K562 (cell line): ENCODE measurements around the gene SPINT2.

Experiments used
- E2F6 ChIP-seq, 2 experiments: IDR thresholded peaks; 2 replicates each; pipeline ENCODE4 v1.6.1; 2011; ENCODE audit warnings: borderline replicate concordance in 1 of 2, control low read depth in 1 of 2, low read depth in 1 of 2, low read length in 1 of 2, mild to moderate bottlenecking in 1 of 2, mixed read lengths in 1 of 2, moderate library complexity in 1 of 2; ENCODE audit not compliant: insufficient read depth in 1 of 2, insufficient read length in 1 of 2, poor library complexity in 1 of 2, severe bottlenecking in 1 of 2; ENCODE audit errors: extremely low read depth in 1 of 2
- EP300 ChIP-seq: IDR thresholded peaks from 2 replicates; pipeline ENCODE4 v1.6.1; 2012; ENCODE audit warnings: low read length, improper control_type of control experiment
- GABPA ChIP-seq: fragments of 200-800 bp; sonication (Bioruptor generic); conservative IDR thresholded peaks from 2 replicates; pipeline ENCODE4 v1.6.1; 2016; ENCODE audit warnings: low read depth, missing genetic modification characterization, missing compliant biosample characterization
- GTF2F1 ChIP-seq: IDR thresholded peaks from 2 replicates; pipeline ENCODE4 v1.6.1; 2011; ENCODE audit warnings: low read depth, low read length, improper control_type of control experiment
- HMG20B ChIP-seq: fragments of 250-450 bp; sonication (Bioruptor Pico); IDR thresholded peaks from 2 replicates; pipeline ENCODE4 v1.5.0; 2021; ENCODE audit warnings: mild to moderate bottlenecking
- POLR2A ChIP-seq: fragments of 450-650 bp; conservative IDR thresholded peaks from 2 replicates; pipeline ENCODE4 v1.6.1; 2016
- RFX5 ChIP-seq: IDR thresholded peaks from 2 replicates; pipeline ENCODE4 v1.6.1; 2011; ENCODE audit warnings: low read depth, mild to moderate bottlenecking, improper control_type of control experiment, low read length
- TBP ChIP-seq: optimal IDR thresholded peaks from 2 replicates; pipeline ENCODE3; 2011; ENCODE audit warnings: low read depth, low read length, improper control_type of control experiment
- THRA ChIP-seq: fragments of 450-650 bp; IDR thresholded peaks from 2 replicates; pipeline ENCODE4 v1.6.1; 2017; ENCODE audit warnings: mild to moderate bottlenecking, moderate library complexity

- TF ChIP-seq GTF2F1 (no peak), RFX5 (no peak), HMG20B (CRISPR knock-in tag) (no peak), THRA (no peak), GABPA (tag) (no peak), TBP (no peak), EP300 (no peak), E2F6 (IDR thresholded peaks at IDR 0.05; ENCODE audit: borderline replicate concordance in 1 of 2, extremely low read depth in 1 of 2, insufficient read depth in 1 of 2, insufficient read length in 1 of 2, low read depth in 1 of 2, low read length in 1 of 2, poor library complexity in 1 of 2, severe bottlenecking in 1 of 2) (no peak), POLR2A (no peak)
These were observed 42.7 kb downstream of the SPINT2 start for GRCh38 chr19:38307076-38307475.
